HEK293T (cell line): ENCODE measurements around the gene BAIAP2.

Source experiments
- BHLHE40 ChIP-seq: fragments of 450-650 bp; IDR thresholded peaks from 2 replicates; pipeline ENCODE4 v1.6.1; 2016; ENCODE audit warnings: mild to moderate bottlenecking, moderate library complexity, borderline replicate concordance
- L3MBTL2 ChIP-seq: fragments of 450-650 bp; conservative IDR thresholded peaks from 2 replicates; pipeline ENCODE4 v1.6.1; 2016; ENCODE audit warnings: mild to moderate bottlenecking
- SP1 ChIP-seq: fragments of 450-650 bp; IDR thresholded peaks from 2 replicates; pipeline ENCODE4 v1.6.1; 2017
- TF ChIP-seq, protein P1 (sequence below): fragments of 450-650 bp; IDR thresholded peaks from 2 replicates; pipeline ENCODE4 v1.6.1; 2016

GRCh38 chr17:81143200-81143527 is 108.2 kb downstream of the BAIAP2 start:
- no peak for TF ChIP-seq SP1
- TF ChIP-seq, protein P1, sequence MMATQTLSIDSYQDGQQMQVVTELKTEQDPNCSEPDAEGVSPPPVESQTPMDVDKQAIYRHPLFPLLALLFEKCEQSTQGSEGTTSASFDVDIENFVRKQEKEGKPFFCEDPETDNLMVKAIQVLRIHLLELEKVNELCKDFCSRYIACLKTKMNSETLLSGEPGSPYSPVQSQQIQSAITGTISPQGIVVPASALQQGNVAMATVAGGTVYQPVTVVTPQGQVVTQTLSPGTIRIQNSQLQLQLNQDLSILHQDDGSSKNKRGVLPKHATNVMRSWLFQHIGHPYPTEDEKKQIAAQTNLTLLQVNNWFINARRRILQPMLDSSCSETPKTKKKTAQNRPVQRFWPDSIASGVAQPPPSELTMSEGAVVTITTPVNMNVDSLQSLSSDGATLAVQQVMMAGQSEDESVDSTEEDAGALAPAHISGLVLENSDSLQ: no peak
- TF ChIP-seq L3MBTL2: no peak
- TF ChIP-seq BHLHE40: no peak
